MM.1S (cell line): ENCODE results near the gene SLC25A1.

ENCODE experiments used
- DNase-seq: peaks from one replicate; pipeline ENCODE4 v3.0.0-alpha.2; 2015
- H2AFZ ChIP-seq: fragments of 300-600 bp; sonication (generic); 2 replicates; pipeline ENCODE4 v1.6.0; 2016; ENCODE audit warnings: antibody characterized with exemption, low read length
- H3F3A ChIP-seq: fragments of 300-600 bp; sonication (generic); 2 replicates; pipeline ENCODE4 v1.6.1; 2016; ENCODE audit warnings: mild to moderate bottlenecking, antibody characterized with exemption, low read length, moderate library complexity, mixed read lengths; ENCODE audit not compliant: insufficient read depth
- H3K27ac ChIP-seq: fragments of 300-600 bp; sonication (generic); 2 replicates; pipeline ENCODE4 v1.5.1; 2016; ENCODE audit warnings: mild to moderate bottlenecking, low read length
- H3K27me3 ChIP-seq: fragments of 300-600 bp; sonication (generic); replicated peaks from 2 replicates; pipeline ENCODE4 v1.6.0; 2016; ENCODE audit warnings: low read length; ENCODE audit not compliant: insufficient read depth
- H3K36me3 ChIP-seq: fragments of 300-600 bp; sonication (generic); replicated peaks from 2 replicates; pipeline ENCODE4 v1.6.1; 2016; ENCODE audit warnings: mild to moderate bottlenecking, low read length, mixed read lengths; ENCODE audit not compliant: insufficient read depth
- H3K4me1 ChIP-seq: fragments of 300-600 bp; sonication (generic); 2 replicates; pipeline ENCODE4 v1.6.1; 2016; ENCODE audit warnings: low read length, mixed read lengths
- H3K4me2 ChIP-seq: fragments of 300-600 bp; sonication (generic); 2 replicates; pipeline ENCODE4 v1.6.0; 2016; ENCODE audit warnings: low read depth, low read length
- H3K4me3 ChIP-seq: fragments of 300-600 bp; sonication (generic); 2 replicates; pipeline ENCODE4 v1.5.1; 2016; ENCODE audit warnings: low read length, mixed read lengths
- H3K79me2 ChIP-seq: fragments of 300-600 bp; sonication (generic); 2 replicates; pipeline ENCODE4 v1.6.1; 2016; ENCODE audit warnings: mixed run types, low read length, mixed read lengths
- H3K9ac ChIP-seq: fragments of 300-600 bp; sonication (generic); 2 replicates; pipeline ENCODE4 v1.6.1; 2016; ENCODE audit warnings: low read length, mixed read lengths
- H3K9me2 ChIP-seq: fragments of 300-600 bp; sonication (generic); replicated peaks from 2 replicates; pipeline ENCODE4 v1.6.1; 2016; ENCODE audit warnings: mild to moderate bottlenecking, low read length, mixed read lengths; ENCODE audit not compliant: insufficient read depth
- H3K9me3 ChIP-seq: fragments of 300-600 bp; sonication (generic); replicated peaks from 2 replicates; pipeline ENCODE4 v1.6.1; 2016; ENCODE audit warnings: mild to moderate bottlenecking, low read length, mixed read lengths; ENCODE audit not compliant: insufficient read depth
- H4K20me1 ChIP-seq: fragments of 300-600 bp; sonication (generic); 2 replicates; pipeline ENCODE4 v1.6.1; 2016; ENCODE audit warnings: mild to moderate bottlenecking, low read length, moderate library complexity, mixed read lengths; ENCODE audit not compliant: insufficient read depth
- EZH2 ChIP-seq: fragments of 300-600 bp; sonication (generic); optimal IDR thresholded peaks from 2 replicates; pipeline ENCODE3; 2017; ENCODE audit warnings: low read depth, mild to moderate bottlenecking, antibody characterized with exemption, low read length, mixed read lengths
- EZH2phosphoT487 ChIP-seq: fragments of 300-600 bp; sonication (generic); IDR thresholded peaks from 2 replicates; pipeline ENCODE4 v1.6.1; 2018; ENCODE audit warnings: antibody characterized with exemption, low read length
- TF ChIP-seq, protein P1 (sequence below): fragments of 300-600 bp; sonication (generic); IDR thresholded peaks from 2 replicates; pipeline ENCODE4 v1.5.1; 2016; ENCODE audit warnings: antibody characterized with exemption, low read length, mixed read lengths

The SLC25A1 gene

GRCh38 chr22:19180740-19181410, 2.3 kb upstream of the SLC25A1 start:
- Histone ChIP-seq H3F3A (peaks cover 13% of the 10 kb centered on the region; the same call in 1 of the 2 replicates), H4K20me1 (no peaks in the 10 kb centered on the region), H3K4me3 (no peak overlapping the region), H3K9me3 (no peaks in the 10 kb centered on the region), H3K79me2 (peaks cover 16% of the 10 kb centered on the region), H3K4me2 (no peak overlapping the region), H3K36me3 (no peaks in the 10 kb centered on the region), H3K9ac (no peak overlapping the region), H3K27me3 (no peaks in the 10 kb centered on the region), H2AFZ (no peak overlapping the region), H3K4me1 (peaks cover 3% of the 10 kb centered on the region; the same call in 1 of the 2 replicates), H3K27ac (no peak overlapping the region), H3K9me2 (no peaks in the 10 kb centered on the region)
- no peak for DNase-seq
- TF ChIP-seq EZH2 (no peak), EZH2phosphoT487 (no peak)
- TF ChIP-seq, protein P1, sequence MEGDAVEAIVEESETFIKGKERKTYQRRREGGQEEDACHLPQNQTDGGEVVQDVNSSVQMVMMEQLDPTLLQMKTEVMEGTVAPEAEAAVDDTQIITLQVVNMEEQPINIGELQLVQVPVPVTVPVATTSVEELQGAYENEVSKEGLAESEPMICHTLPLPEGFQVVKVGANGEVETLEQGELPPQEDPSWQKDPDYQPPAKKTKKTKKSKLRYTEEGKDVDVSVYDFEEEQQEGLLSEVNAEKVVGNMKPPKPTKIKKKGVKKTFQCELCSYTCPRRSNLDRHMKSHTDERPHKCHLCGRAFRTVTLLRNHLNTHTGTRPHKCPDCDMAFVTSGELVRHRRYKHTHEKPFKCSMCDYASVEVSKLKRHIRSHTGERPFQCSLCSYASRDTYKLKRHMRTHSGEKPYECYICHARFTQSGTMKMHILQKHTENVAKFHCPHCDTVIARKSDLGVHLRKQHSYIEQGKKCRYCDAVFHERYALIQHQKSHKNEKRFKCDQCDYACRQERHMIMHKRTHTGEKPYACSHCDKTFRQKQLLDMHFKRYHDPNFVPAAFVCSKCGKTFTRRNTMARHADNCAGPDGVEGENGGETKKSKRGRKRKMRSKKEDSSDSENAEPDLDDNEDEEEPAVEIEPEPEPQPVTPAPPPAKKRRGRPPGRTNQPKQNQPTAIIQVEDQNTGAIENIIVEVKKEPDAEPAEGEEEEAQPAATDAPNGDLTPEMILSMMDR: no peak

GRCh38 chr22:19180234-19180633, 1.7 kb upstream of the SLC25A1 start:
- Histone ChIP-seq H3K9me3 (no peaks in the 10 kb centered on the region), H3K4me1 (peaks cover 3% of the 10 kb centered on the region; the same call in 1 of the 2 replicates), H3F3A (peaks cover 13% of the 10 kb centered on the region; the same call in 1 of the 2 replicates), H2AFZ (peak overlapping the region; percentile 84), H4K20me1 (no peaks in the 10 kb centered on the region), H3K9me2 (no peaks in the 10 kb centered on the region), H3K27ac (no peak overlapping the region), H3K36me3 (no peaks in the 10 kb centered on the region), H3K4me2 (no peak overlapping the region), H3K27me3 (no peaks in the 10 kb centered on the region), H3K79me2 (peaks cover 17% of the 10 kb centered on the region), H3K4me3 (no peak overlapping the region), H3K9ac (no peak overlapping the region)
- DNase-seq: no peak
- no peak for TF ChIP-seq EZH2
- TF ChIP-seq, protein P1: no peak
- TF ChIP-seq EZH2phosphoT487: no peak

GRCh38 chr22:19179497-19180048, 1.0 kb upstream of the SLC25A1 start:
- Histone ChIP-seq H3K79me2 (peaks cover 17% of the 10 kb centered on the region), H3K4me2 (peak overlapping the region; percentile 95), H3K27ac (peak overlapping the region; percentile 19; the same call in 1 of the 2 replicates), H3K4me3 (peak overlapping the region; percentile 77), H3F3A (peaks cover 13% of the 10 kb centered on the region; the same call in 1 of the 2 replicates), H4K20me1 (no peaks in the 10 kb centered on the region), H3K9me2 (no peaks in the 10 kb centered on the region), H3K4me1 (peaks cover 3% of the 10 kb centered on the region; the same call in 1 of the 2 replicates), H2AFZ (peak overlapping the region; percentile 84), H3K9me3 (no peaks in the 10 kb centered on the region), H3K27me3 (no peaks in the 10 kb centered on the region), H3K9ac (peak overlapping the region; percentile 51; the same call in 1 of the 2 replicates), H3K36me3 (no peaks in the 10 kb centered on the region)
- peak; percentile 87 for DNase-seq
- TF ChIP-seq EZH2: no peak
- TF ChIP-seq, protein P1: peak; percentile 83
